ENCODE data around the gene KRTAP5-9. TPM values are rescaled to one million over a fixed set of nuclear protein-coding genes. Genes with fewer than 3 reads are reported as not detected.

Gene KRTAP5-9
- not detected in 2 replicates for total RNA-seq

GRCh38 chr11:71548120-71548519, at the start of gene KRTAP5-9:
Gene KRTAP5-9 (plus strand): TSS chr11:71548420. CDS start chr11:71548658, 238 bp downstream.

GRCh38 chr11:71526796-71527575, 21.2 kb upstream of the KRTAP5-9 start, which contains the start of gene KRTAP5-7:
Gene KRTAP5-7 (plus strand): TSS chr11:71527267. CDS start chr11:71527301, 34 bp downstream.

GRCh38 chr11:71537977-71538665, 10.1 kb upstream of the KRTAP5-9 start, which contains the start of gene KRTAP5-8:
Gene KRTAP5-8 (plus strand): TSS chr11:71538025. CDS start chr11:71538056, 31 bp downstream.

GRCh38 chr11:71565263-71565662, 17.0 kb downstream of the KRTAP5-9 start, which contains the start of gene KRTAP5-10:
Gene KRTAP5-10 (plus strand): TSS chr11:71565563. CDS start chr11:71565588, 25 bp downstream.

GRCh38 chr11:71582309-71582895, 34.2 kb downstream of the KRTAP5-9 start, which contains the start of gene KRTAP5-11:
Gene KRTAP5-11 (minus strand): TSS chr11:71582875. CDS start chr11:71582837, 38 bp downstream.

Other genes starting within 250 kb of the KRTAP5-9 start
- gene DHCR7, start 100.0 kb upstream of the KRTAP5-9 start, total RNA-seq, result 40.7 and 78.4 TPM in 2 replicates
- 70.9 and 118 TPM in 2 replicates for gene NADSYN1, start 95.2 kb upstream of the KRTAP5-9 start, total RNA-seq
- gene KRTAP5-7, start 21.2 kb upstream of the KRTAP5-9 start, total RNA-seq, result not detected in 2 replicates
- not detected in 2 replicates for gene KRTAP5-8, start 10.4 kb upstream of the KRTAP5-9 start, total RNA-seq
- not detected in 2 replicates for gene KRTAP5-10, start 17.1 kb downstream of the KRTAP5-9 start, total RNA-seq
- gene KRTAP5-11, start 34.5 kb downstream of the KRTAP5-9 start, total RNA-seq, result not detected in 2 replicates

All from smooth muscle cell of the pulmonary artery (primary cell).